ENCODE data around the gene CLDN9. TPM values are rescaled to one million over a fixed set of nuclear protein-coding genes. Genes with fewer than 3 reads are reported as not detected.

Gene CLDN9
- polyA plus RNA-seq, 1 donor from 2014 or later = not detected

DNA sequence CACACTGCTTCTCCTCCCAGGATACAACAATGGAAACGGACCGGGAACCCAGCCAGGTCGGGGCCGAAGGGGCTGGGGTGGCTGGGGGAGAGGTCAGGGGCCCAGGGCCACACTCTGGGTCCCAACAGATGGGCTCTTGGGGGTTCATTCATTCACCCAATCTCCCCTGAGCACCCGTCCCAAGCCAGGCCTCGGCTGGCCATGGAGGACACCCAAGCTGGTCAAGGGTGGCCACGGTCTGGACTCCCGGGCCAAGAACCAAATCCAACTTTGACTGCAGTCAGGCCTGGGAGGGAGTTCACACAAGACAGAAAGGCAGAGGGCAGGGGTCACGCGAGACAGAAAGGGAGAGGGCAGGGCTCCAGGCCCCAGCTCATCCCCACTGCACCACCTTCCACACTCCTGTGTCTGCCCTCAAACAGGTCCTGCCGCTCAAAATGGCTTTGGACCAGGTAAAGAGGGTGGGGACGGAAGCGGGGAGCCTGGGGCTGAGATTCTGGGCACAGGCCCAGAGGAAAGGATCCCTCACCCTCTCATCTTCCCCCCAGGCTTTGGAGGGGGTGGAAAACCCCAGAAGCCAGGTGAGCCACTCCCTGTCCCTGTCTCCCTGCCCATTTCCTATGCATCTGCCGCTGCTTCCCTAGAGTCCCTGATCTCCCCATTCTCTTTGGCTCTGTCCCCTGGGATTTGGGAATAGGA is 20.2 kb upstream of the CLDN9 start:
- H3K9me3 ChIP-seq (ENCODE audit: low read length) = no peaks in the 10 kb centered on the region
- no peak overlapping the region for H2AFZ ChIP-seq (ENCODE audit: low read depth, low read length)
- no peak overlapping the region for H3K27ac ChIP-seq (ENCODE audit: low read length)
- H3K27me3 ChIP-seq (ENCODE audit: insufficient read depth, low read depth, low read length) = no peaks in the 10 kb centered on the region
- H3K9me2 ChIP-seq (ENCODE audit: insufficient read depth, low read length) = no peaks in the 10 kb centered on the region
- TF ChIP-seq EZH2 (IDR thresholded peaks at IDR 0.05; ENCODE audit: borderline replicate concordance, insufficient read depth, low read length, poor library complexity, severe bottlenecking) (no peak), EP300 (conservative IDR thresholded peaks at IDR 0.05; ENCODE audit: poor library complexity, severe bottlenecking) (no peak), TAF1 (IDR thresholded peaks at IDR 0.05; ENCODE audit: low read depth) (no peak), RAD21 (conservative IDR thresholded peaks at IDR 0.05) (no peak), MXI1 (conservative IDR thresholded peaks at IDR 0.05; ENCODE audit: poor library complexity, severe bottlenecking) (no peak), SMC3 (conservative IDR thresholded peaks at IDR 0.05; ENCODE audit: poor library complexity) (no peak), POLR2AphosphoS5 (IDR thresholded peaks at IDR 0.05) (no peak)
- TF ChIP-seq, protein P1, sequence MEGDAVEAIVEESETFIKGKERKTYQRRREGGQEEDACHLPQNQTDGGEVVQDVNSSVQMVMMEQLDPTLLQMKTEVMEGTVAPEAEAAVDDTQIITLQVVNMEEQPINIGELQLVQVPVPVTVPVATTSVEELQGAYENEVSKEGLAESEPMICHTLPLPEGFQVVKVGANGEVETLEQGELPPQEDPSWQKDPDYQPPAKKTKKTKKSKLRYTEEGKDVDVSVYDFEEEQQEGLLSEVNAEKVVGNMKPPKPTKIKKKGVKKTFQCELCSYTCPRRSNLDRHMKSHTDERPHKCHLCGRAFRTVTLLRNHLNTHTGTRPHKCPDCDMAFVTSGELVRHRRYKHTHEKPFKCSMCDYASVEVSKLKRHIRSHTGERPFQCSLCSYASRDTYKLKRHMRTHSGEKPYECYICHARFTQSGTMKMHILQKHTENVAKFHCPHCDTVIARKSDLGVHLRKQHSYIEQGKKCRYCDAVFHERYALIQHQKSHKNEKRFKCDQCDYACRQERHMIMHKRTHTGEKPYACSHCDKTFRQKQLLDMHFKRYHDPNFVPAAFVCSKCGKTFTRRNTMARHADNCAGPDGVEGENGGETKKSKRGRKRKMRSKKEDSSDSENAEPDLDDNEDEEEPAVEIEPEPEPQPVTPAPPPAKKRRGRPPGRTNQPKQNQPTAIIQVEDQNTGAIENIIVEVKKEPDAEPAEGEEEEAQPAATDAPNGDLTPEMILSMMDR (IDR thresholded peaks at IDR 0.05; ENCODE audit: poor library complexity, severe bottlenecking) = no peak
- TF ChIP-seq, protein P2, sequence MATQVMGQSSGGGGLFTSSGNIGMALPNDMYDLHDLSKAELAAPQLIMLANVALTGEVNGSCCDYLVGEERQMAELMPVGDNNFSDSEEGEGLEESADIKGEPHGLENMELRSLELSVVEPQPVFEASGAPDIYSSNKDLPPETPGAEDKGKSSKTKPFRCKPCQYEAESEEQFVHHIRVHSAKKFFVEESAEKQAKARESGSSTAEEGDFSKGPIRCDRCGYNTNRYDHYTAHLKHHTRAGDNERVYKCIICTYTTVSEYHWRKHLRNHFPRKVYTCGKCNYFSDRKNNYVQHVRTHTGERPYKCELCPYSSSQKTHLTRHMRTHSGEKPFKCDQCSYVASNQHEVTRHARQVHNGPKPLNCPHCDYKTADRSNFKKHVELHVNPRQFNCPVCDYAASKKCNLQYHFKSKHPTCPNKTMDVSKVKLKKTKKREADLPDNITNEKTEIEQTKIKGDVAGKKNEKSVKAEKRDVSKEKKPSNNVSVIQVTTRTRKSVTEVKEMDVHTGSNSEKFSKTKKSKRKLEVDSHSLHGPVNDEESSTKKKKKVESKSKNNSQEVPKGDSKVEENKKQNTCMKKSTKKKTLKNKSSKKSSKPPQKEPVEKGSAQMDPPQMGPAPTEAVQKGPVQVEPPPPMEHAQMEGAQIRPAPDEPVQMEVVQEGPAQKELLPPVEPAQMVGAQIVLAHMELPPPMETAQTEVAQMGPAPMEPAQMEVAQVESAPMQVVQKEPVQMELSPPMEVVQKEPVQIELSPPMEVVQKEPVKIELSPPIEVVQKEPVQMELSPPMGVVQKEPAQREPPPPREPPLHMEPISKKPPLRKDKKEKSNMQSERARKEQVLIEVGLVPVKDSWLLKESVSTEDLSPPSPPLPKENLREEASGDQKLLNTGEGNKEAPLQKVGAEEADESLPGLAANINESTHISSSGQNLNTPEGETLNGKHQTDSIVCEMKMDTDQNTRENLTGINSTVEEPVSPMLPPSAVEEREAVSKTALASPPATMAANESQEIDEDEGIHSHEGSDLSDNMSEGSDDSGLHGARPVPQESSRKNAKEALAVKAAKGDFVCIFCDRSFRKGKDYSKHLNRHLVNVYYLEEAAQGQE (IDR thresholded peaks at IDR 0.05; ENCODE audit: borderline replicate concordance) = no peak
- no peaks in the 10 kb centered on the region for H4K20me1 ChIP-seq (ENCODE audit: insufficient read depth)
- no peak overlapping the region for H3K4me3 ChIP-seq (ENCODE audit: low read length)
- no peaks in the 10 kb centered on the region for H3K36me3 ChIP-seq (ENCODE audit: insufficient read depth, low read length)
- no peak overlapping the region for H3K4me2 ChIP-seq (ENCODE audit: low read length)
- H3F3A ChIP-seq (ENCODE audit: insufficient read depth, low read length, poor library complexity, severe bottlenecking) = no peaks in the 10 kb centered on the region
- H3K9ac ChIP-seq (ENCODE audit: low read length) = no peak overlapping the region
- H3K79me2 ChIP-seq (replicated peaks; ENCODE audit: insufficient read depth, low read length) = no peaks in the 10 kb centered on the region

DNA sequence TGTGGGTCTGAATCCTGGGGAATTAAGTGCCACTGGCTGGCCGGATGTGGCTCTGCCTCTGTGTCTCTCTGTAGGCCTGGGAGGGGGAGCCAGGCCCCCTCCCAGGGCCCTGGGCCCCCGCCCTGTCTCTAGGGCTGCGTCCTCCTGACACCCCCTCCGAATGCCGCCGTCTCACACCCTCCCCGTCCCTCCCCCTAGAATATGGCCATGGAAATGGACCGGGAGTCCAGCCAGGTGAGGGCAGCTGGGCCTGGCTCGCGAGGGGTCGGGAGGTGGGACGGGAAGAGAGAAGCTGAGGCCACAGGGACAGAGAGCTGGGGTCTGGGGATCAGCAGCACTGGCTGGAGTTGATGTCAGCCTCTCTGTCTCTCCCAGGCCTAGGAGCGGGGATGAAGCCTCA is 16.4 kb upstream of the CLDN9 start:
- H3K27me3 ChIP-seq (ENCODE audit: insufficient read depth, low read depth, low read length) = no peaks in the 10 kb centered on the region
- no peak overlapping the region for H3K27ac ChIP-seq (ENCODE audit: low read length)
- no peak overlapping the region for H2AFZ ChIP-seq (ENCODE audit: low read depth, low read length)
- H3K4me3 ChIP-seq (ENCODE audit: low read length) = no peak overlapping the region
- no peaks in the 10 kb centered on the region for H3K9me2 ChIP-seq (ENCODE audit: insufficient read depth, low read length)
- no peak overlapping the region for H3K9ac ChIP-seq (ENCODE audit: low read length)
- TF ChIP-seq RAD21 (conservative IDR thresholded peaks at IDR 0.05) (no peak), POLR2AphosphoS5 (IDR thresholded peaks at IDR 0.05) (no peak), MXI1 (conservative IDR thresholded peaks at IDR 0.05; ENCODE audit: poor library complexity, severe bottlenecking) (no peak), TAF1 (IDR thresholded peaks at IDR 0.05; ENCODE audit: low read depth) (no peak), EP300 (conservative IDR thresholded peaks at IDR 0.05; ENCODE audit: poor library complexity, severe bottlenecking) (no peak), SMC3 (conservative IDR thresholded peaks at IDR 0.05; ENCODE audit: poor library complexity) (no peak)
- TF ChIP-seq, protein P2 (IDR thresholded peaks at IDR 0.05; ENCODE audit: borderline replicate concordance) = no peak
- TF ChIP-seq, protein P1 (IDR thresholded peaks at IDR 0.05; ENCODE audit: poor library complexity, severe bottlenecking) = no peak
- H3K36me3 ChIP-seq (ENCODE audit: insufficient read depth, low read length) = no peaks in the 10 kb centered on the region
- no peaks in the 10 kb centered on the region for H3K79me2 ChIP-seq (replicated peaks; ENCODE audit: insufficient read depth, low read length)
- no peaks in the 10 kb centered on the region for H3K9me3 ChIP-seq (ENCODE audit: low read length)
- no peaks in the 10 kb centered on the region for H3F3A ChIP-seq (ENCODE audit: insufficient read depth, low read length, poor library complexity, severe bottlenecking)
- H3K4me2 ChIP-seq (ENCODE audit: low read length) = no peak overlapping the region
- H4K20me1 ChIP-seq (ENCODE audit: insufficient read depth) = no peaks in the 10 kb centered on the region

Measured in neural cell (in vitro differentiated cells).